GM21825 (cell line): Measurements from ENCODE around the gene LZTR1.
"Not testable (repeated sequence)": the region's sequence is repeated elsewhere in the genome, so short reads cannot be mapped to it uniquely, and the experiment has no call there.

Source experiments
- ATAC-seq: cut with Tn5 transposase; IDR thresholded peaks from one replicate; pipeline ENCODE4 v1.9.1; 2021; ENCODE audit warnings: mild to moderate bottlenecking, moderate library complexity; ENCODE audit not compliant: unreplicated experiment

The LZTR1 gene

DNA sequence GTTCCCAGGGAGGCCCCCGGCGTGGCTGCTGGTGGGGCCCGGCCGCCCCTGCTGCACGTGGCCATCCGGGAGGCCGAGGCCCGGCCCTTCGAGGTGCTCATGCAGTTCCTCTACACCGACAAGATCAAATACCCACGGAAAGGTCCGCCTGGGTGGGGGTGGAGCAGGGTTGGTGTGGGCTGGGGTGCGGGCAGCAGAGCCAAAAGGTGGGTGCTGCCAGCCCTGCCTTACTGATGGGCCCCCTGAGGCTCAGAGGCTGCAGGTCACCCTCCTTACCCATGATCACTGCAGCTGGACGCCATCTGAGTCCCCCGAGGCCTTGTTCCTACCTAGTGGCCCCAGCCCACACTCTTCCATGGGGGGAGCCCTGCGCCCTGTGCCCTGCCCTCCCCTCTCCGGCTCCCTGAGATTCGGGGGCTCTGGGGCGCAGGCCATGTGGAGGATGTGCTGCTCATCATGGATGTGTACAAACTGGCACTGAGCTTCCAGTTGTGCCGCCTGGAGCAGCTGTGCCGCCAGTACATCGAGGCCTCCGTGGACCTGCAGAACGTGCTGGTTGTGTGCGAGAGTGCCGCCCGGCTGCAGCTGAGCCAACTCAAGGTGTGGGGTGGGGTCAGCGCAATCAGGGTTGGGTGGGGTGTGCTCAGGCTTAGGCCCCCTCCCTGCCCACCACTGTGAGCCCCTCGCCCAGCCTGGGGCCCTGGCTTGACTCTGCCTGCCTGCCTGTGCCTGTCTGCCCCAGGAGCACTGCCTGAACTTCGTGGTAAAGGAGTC, 12.2 kb downstream of the LZTR1 start:
- no peak for ATAC-seq

DNA sequence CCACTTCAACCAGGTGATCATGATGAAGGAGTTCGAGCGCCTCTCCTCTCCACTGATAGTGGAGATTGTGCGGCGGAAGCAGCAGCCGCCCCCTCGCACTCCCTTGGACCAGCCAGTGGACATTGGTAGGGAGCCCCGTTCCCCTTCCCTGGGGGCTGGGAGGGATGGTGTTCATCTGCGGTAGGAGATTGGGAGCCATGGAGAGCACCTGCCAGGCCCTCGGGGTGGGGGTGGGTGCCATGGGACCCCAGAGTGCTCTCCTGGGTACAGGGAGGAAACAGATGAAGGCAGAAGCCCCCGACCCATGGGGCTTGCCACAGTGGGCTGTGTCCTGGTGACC, 12.8 kb downstream of the LZTR1 start:
- ATAC-seq = no peak

DNA sequence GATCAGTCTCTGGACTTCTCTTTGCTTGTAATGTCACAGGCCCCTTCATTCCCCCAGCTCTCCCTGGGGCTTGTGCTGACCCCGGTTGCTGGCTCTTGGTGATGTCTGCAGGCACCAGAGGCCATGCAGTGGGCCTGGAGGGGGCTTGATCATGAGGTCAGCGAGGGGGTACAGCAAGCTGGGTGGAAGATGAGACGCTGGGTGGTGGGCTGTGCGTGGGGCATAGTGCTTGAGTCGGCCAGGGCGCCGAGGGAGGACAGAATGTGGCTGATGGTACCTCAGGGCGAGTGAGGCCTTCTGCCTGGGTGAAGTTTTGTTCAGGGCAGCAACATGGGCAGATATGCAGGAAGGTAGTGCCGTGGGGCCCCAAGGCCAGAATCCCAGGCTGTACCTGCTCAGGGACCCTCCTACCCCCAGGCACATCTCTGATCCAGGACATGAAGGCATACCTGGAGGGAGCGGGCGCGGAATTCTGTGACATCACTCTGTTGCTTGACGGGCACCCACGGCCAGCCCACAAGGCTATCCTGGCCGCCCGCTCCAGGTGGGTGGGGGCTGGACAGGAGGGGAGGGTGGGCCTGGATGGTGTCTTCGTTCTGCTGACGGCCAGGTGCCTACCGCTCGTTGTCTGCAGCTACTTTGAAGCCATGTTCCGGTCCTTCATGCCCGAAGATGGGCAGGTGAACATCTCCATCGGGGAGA, 13.4 kb downstream of the LZTR1 start:
- no peak for ATAC-seq

DNA sequence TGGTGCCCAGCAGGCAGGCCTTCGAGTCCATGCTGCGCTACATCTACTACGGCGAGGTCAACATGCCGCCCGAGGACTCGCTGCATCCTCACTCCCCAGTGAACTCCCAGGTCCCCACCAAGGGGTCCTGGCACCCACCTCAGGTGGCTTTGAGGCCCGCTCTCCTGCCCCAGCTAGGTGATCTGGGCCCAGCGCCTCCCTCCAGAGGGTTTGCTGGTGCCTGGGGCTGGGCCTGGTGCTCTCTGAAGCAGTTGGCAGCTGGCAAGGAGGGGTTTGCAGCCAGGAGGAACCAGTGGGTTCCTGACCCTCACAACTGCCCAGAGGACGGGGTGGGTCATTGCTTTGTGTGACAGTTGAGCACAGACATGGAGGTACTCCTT, 13.9 kb downstream of the LZTR1 start:
- no peak for ATAC-seq

DNA sequence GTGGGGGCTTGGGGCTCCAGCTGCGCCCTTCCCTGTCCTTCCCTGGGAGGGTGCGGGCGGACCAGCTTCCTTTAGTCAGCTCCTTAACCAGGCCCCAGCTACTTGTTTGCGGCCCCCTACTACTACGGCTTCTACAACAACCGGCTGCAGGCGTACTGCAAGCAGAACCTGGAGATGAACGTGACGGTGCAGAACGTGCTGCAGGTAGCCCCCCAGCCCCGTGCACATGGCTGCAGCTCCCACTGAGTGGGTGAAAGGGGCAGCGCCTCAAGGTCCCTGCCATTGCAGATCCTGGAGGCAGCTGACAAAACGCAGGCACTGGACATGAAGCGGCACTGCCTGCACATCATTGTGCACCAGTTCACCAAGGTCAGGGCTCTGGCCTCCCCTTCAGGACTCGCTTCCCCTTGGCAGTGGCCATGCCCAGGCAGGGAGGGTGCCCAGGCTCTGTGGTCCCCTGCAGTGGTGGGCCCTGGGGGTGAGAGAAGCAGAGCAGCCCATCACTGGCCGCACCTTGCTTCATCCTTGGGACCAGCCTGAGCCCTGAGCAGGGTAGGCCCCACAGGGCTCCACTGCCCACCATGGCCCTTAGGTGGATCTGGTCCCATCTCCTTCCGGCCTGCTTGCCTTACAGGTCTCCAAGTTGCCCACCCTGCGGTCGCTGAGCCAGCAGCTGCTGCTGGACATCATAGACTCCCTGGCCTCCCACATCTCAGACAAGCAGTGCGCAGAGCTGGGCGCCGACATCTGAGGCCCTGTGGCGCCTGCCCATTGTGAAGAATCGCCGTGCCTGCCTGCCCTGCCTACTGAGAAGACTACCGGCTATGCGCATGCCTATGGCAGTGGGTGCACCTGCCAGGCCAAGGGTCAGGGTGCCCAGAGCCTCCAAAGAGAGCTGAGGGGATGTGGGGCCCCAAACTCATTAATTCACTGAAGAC, 14.8 kb downstream of the LZTR1 start:
- no peak for ATAC-seq

DNA sequence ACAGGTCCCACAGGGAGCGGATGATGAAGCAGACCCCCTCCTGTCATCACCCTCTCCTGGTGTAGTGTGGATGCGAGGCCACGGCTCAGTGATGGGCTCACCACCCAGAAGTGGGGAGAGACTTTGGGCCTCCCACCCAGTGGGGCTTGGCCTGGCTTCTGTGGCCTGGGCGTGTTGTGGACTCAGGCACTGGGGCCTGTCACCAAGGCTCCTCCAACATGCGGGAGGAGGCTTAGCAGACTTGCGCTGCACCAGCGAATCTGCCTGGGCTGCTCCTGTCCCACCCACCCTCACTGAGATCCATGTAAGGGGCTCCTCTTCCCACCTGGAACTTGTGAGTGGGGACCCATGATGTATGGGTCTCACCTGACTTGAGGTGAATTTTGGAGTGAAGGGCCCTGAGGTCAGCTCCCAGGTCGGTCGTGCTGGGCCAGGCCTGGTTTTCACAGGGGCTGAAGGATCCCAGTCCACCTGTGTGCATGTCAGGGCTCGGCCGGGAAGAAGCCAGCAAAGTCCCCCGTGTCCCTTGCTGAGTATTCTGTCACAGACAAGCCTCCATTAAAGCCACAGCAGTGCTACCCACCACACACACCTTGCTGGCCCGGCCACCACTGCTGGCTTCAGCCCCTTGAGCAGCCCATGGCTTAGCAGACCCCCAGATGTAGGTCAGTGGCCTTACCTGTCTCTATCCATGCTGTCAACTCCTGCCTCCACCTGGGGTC, 15.6 kb downstream of the LZTR1 start:
- no peak for ATAC-seq

DNA sequence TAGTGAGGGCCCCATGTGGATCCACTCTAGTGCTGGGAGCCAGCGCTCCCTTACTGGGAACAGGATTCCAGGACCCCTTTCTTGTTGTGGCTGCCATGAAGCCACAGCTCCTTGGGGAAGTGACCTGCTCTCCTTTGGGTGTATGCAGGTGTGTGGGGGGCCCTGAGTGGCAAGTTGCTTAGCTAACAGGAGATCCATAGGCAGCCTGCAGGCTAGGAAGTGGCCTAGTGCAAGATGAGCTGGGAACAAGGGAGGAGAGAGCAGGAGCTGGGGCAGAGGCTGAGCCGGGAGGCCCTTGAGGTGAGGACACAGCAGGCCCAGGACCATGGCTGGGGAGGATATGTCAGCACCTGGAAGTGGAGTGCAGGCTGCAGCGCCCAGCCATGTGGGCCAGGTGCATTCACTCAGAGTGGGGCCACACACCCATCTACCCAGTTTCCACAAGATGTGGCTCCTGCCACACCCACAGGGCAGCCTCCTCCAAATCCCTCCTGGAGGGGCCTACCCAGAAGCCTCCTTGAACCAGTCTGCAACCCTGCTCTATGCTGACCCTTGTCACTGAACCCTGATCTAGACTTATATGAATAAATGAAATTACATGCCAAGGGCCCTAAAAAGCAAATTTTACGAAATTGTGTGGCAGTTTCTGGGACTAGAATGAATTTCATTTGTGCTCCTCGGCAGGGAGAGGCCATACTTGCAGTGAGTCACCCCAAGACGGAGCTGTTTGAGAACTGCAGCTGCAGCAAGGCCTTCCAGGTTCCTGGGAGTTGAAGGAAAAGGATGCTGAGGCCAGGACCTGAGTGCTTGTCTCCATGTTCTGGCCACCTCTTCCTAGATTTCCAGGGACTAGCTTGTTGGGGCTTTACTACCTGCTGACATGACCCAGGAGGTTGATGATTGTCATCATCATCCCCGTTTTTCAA, 16.6 kb downstream of the LZTR1 start:
- no peak for ATAC-seq

DNA sequence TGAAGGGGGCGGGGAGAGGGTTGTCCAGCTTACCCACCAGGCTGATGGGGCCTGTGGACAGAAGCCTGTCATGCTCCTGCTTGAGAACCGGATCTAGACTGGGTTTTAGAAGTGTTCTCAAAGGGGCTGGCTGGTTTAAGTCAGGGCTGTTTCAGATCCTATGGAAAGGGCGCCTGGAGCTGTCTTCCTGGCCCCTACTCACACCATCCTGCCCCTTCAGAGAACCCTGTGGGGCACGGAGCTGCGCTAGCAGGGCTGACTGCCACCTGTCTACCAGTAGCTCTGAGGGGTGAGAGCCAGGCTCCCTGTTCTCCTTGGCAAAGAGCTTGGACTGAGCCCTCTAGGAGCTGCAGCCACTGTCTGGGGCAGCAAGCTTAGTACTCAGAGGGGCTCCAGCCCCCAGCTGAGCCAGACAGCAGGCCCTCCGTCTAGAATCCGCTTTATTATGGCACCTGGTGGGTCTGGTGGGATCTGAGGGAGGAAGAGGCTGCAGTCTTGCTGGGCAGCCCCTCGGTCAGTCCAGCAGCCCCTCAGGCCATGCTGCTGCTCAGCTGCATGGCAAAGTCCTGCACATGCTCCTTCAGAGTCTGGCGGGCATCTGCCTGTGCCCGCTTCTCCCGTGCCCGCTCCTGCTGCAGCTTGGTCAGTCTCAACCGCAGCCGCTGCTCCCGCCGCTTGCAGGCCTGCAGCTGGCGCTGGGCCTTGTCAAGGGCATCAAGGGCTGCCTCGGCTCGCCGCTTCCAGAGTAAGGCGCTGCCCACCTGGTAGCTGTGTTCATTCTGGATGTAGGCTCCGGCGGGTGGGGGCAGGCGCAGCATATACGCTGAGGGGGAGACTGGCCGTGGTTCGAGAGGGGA, 17.5 kb downstream of the LZTR1 start:
- ATAC-seq = no peak

DNA sequence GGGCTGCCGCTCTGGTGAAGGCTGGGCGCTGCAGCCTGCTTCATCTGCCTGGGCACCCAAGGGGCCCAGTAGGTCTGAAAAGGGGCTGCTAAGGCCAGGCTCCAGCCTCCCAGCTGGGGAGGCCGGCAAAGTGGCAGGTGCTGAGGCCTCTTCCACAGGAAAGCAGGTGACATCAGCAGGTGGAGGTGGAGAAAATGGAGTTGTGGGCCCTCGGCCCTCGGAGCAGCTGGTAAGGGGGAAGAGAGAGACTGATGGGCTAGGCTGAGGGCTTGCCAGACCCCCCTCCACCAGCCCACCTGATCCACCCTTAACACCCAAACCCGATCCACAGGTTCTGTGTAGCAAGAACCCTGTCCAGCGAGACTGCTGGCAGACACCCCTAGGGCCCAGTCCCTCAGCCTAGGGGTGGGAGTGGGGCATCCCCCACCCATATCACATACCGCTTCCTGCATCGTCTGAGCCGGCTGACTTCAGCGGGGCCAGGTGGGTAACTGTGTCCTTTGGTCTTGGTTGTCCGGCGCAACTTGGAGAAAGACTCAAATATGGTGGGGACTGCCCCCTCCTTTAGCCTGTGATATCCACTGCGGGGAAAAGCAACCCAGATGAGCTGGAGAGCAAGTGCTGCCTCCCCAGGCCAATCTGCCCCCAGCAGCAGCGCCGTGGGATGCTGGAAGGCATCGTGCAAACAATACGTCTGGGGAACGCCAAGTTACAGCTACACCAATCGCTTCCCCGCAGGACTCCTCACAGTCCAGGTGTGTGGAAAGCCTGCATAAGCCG, 18.3 kb downstream of the LZTR1 start:
- no peak for ATAC-seq

DNA sequence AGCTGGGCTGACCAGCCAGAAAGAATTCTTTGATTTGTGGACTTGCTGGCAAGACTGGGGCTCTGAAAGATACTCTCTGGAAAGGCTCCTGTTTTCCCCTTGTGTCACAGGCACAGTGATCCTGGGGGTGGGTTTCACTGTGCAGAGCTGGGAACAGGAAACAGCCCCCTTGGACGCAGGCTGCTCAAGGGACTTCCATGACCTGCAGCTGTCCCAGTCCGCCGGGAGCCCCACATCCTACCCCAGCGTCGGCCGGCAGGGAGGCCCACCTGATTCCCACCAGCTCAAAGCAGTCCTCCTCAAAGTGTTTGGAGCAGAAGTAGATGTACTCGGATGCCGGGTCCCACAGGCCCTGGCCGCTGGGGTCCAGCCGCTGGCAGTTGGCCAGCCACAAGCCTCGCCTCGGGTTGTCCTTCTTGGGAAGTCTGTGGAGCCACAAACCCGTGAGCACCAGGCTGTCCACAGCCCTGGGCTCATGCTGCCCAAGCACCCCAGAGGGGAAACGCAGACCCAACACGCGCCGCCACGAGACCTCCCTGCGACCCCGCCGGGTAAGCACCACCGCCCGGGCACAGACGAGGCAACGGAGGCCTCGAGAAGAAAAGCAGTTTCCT, 19.0 kb downstream of the LZTR1 start:
- ATAC-seq = no peak

DNA sequence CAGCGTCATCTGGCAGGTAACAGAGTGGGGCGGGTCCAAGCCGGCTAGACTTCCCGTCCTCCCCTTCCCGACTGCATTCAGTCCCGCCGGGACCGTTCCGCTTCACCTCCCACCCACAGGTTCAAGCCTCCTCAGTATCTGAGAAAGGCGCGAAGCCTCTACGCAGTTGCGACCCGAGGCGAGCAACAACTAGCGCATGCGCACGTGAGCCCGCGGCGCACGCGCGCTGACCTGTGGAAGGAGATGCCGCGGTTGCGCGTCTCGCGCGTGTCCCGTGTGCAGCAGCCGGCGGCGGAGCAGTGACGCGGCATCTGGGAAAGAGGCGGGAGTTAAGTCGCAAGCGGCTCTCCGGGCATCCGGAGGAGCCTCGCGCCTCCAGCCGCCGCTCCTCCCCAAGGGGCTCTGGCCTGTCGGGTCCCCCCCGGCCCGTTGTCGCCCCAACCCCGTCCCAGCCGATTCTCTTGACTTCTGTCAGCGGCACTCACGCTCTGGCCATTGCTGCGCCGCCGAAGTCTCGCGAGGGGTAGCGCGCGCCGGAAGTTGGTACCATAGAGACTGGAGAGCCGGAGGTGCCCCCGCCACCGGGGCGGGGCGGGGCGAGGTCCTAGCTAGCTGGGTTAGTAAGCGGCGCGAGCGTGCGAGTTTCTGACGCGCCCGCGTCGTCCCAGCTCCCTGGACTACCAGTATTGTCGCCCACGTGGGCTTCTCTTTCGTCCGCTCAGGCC, 19.7 kb downstream of the LZTR1 start, which contains the start of gene THAP7:
TSS of gene THAP7 (minus strand) at position 518 of the 725 bp plus-strand sequence. CDS start at position 311, 207 bp downstream.
- ATAC-seq = peak; percentile 85

DNA sequence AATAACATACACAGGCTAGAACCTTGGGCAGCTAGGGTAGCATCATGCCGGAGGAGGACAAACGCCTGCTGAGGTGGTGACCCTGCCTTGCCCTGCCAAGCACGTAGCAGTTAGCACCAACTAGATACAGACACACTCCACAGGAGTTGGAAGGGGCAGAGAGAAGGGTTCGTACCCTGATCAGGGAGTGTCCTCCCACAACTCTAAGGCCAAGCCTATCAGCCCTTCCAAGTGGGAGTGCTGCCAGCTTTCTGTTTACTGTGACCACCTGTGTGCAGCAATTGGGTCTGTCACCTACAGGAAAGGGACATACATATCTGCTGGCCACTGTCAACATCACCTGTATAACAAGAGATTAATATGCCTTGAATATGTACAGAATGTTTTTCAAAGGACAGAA, 21.7 kb downstream of the LZTR1 start:
- no peak for ATAC-seq

DNA sequence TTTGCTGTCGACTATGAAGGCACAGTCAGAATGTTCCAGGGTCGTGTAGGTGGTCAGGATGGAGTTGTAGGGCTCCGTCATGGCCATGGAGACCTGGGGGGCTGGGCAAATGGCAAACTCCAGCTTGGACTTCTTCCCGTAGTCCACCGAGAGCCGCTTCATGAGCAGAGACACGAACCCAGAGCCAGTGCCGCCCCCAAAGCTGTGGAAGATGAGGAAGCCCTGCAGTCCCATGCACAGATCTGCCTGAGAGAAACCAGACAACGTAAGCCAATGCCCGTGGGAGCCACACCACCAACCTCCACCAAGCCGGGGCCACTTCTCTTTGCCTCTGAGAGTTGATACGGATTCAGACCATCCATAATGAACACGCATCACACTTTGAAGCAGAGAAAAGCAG, 27.1 kb downstream of the LZTR1 start:
- ATAC-seq = not testable (repeated sequence)

DNA sequence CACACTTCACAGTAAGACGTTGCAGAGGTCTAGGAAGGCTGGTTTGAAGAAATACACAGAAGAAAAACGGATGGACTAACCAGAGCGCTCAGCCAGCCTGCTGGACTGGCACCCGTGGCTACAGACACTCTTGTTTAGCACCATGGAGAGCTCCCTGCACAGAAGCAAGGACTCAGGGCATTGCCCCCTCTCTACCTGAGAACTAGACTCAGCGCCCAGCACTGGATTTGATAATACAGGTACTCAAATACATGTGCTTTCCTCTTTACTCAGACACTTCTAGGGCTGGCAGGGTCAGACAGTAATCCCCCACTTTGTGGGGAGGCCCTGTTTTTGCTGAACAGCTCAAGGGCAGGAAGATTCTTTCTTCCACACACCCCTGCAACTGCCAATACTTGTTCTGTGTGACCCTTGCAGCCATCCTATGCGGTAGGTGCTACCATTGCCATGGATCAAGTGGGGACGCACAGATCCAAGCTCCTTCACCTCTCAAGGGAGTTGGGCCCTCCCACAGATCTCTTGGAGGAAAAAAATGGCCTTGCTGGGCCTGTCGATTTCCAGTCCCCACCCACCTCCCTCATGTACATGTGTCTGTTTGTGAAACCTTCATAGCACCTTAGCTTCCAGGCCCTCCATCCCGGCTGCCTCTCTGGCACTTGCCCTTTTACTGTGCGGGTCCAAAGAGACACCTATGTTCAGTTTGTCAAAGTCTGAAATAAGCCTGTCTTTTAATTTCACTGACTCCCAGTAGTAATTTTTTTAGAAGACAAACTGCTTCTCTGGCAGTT, 27.7 kb downstream of the LZTR1 start:
- no peak for ATAC-seq

DNA sequence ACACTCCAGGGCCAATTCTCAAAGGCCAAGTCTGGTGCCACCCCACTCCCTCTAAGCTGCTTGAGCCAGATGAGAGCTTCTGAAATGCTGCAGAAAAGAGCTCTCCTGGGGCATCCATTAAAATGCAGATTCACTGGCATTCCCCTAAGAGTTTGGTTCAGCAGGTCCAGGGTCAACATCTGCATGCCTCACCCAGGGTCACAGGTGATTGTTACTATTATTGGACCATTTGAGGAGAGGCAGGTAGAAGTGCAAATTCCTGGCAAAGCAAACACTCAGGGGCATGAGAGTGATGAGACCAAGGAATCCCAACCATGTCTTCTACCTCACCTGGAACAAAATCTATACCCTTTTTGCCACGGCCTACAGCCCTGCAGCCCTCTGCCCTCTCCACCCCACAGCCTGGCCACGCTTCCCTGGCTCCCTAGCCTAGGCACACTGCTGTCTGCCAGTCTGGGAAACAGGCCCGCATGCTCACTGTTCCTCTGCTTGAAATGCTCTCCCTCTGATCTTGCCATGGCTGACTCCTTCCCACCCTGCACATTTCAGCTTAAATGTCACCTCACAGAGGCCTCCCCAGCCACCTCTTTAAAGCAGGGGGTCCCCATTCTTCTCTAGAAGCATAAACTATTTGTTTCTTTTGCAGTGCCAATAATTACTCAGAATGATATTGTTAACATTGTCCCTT, 28.5 kb downstream of the LZTR1 start:
- ATAC-seq = no peak
